Fibroblast of skin of right biceps (primary cell): Measurements from ENCODE around the gene PALLD.
"Not testable (repeated sequence)": the region's sequence is repeated elsewhere in the genome, so short reads cannot be mapped to it uniquely, and the experiment has no call there.

ENCODE experiments used
- DNase-seq: peaks from one replicate; pipeline ENCODE4 v3.0.0-alpha.2; 2013

PALLD gene

DNA sequence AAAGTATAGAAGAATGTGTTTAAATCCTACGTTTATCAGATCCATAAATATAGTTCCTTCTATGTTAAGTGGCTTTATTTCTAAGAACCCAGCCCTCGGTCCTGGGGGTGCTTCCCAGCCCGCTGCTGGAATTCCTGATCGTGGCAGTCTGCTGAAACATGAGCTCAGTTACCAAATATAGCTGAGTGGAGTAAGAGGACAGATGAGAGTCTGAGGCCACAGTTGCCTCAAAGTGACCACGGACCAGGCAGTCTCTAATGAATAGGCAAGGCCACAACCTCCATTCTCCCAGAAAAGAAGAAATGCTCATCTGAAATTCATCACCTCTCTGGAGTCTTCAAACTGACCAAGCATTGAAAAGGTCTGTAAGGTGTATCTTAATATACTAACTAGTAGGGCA, at the start of gene PALLD:
TSS of gene PALLD (plus strand) at position 219 of the 400 bp plus-strand sequence.
- DNase-seq: peak; percentile 52

DNA sequence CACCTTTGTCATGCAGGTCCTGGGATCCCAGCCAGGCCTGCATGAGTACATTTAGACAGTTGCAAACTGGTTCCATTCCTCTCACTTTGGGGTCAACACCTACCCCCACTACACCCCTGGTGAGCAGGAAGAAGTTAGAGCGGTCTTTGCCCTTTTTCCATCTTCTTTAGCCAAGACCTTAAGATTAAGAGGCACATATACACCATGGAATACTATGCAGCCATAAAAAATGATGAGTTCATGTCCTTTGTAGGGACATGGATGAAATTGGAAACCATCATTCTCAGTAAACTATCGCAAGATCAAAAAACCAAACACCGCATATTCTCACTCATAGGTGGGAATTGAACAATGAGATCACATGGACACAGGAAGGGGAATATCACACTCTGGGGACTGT, 47.8 kb upstream of the PALLD start:
- DNase-seq: not testable (repeated sequence)

GRCh38 chr4:168449719-168450452, 47.0 kb upstream of the PALLD start:
- peak; percentile 77 for DNase-seq

DNA sequence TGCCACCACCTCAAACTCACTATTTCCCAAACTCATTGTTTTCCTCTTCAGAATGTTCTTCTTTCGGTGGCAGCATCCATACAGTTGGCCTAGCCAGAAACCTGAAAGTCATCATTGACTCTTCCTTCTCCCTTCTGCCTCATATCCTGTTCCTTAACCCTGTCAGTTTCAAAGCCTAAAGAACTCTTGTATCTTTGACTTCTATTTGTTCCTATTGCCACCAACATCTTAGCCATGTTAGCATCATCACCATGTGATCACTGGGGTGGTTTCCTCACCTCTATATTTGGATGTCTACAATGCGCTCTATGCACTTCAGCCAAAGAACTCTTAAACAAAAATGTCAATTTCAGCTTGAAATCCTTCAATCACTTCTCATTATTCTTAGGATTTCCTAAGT, 45.5 kb upstream of the PALLD start:
- DNase-seq: no peak

- peak; percentile 81 for DNase-seq
Observed at GRCh38 chr4:168451744-168452390, 45.0 kb upstream of the PALLD start.

GRCh38 chr4:168453146-168453545, 43.7 kb upstream of the PALLD start:
- no peak for DNase-seq

DNA sequence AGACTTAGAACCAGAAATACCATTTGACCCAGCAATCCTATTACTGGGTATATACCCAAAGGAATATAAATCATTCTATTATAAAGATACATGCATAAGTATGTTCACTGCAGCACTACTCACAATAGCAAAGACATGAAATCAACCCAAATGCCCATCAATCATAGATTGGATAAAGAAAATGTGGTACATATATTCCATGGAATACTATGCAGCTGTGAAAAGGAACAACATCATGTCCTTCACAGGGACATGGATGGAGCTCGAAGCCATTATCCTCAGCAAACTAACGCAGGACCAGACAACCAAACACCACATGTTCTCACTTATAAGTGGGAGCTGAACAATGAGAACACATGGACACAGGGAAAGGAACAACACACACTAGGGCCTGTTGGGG, 38.6 kb upstream of the PALLD start:
- DNase-seq: not testable (repeated sequence)

- DNase-seq: no peak
Observed at GRCh38 chr4:168461821-168462220, 35.0 kb upstream of the PALLD start.

GRCh38 chr4:168472920-168473319, 23.9 kb upstream of the PALLD start:
- DNase-seq: no peak

GRCh38 chr4:168474660-168475320, 22.1 kb upstream of the PALLD start:
- no peak for DNase-seq

DNA sequence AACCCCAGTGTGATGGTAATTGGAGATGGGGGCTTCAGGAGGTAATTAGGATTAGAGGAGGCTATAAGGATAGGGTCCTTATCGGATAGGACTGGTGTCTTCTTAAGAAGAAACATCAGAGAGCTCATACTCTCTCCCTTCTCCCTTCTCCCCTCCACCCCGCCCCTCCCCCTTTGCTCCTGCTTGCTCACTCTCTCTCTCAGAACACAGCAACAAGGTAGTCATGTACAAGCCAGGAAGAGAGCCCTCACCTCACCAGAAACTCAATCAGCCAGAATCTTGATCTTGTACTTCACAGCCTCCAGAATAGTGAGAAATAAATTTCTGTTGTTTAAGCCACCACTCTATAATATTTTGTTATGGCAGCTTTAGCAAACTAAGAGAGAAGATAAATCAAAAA, 21.1 kb upstream of the PALLD start:
- peak; percentile 37 for DNase-seq

DNA sequence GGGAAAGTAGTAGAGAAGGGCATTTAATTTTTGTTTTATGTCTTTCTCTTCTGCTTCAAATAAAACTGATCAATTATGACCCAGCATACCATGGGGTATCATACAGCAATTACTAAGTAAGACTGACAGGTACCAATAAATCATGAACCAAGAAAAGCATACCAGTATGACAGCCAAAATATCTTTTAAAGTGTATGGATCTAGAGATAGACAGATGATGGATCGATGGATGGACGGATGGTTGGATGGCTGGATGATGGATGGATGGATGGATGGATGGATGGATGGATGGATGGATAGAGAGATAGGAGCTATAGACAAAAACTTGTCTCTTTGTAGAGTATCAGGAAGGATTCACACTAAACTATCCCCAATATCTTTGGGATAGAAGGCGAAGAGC, 18.0 kb upstream of the PALLD start:
- DNase-seq: no peak

DNA sequence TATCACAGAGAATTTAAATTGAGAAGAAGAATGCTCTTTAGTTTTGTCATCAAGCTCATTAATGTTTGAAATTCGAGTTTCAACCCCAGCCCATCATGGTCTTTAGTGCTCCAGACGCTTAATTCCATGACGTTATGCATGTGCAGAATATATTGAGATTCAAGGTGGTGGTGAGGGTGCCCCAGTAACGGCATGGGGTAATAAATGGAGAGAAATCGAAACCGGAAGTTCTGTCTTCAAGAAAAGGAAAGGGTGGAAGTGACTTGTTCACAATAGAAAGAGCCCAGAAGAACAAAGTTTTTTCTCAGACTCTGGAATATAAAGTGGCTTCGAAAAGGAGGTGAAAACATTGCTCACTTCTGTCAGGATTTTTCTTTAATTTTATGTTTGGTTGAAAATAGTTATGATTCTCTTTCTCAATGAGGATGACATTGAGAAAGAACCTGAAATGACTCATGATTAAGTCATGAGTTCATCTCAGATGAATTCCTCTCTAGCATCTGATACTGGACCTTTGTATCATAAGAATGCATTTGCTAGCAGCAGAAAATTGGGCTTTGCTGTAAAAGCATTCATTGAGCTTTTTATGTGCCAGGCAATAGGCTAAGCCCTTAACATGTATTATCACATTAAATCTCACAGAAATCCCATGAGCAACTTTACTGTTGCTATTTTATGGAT, 15.8 kb upstream of the PALLD start:
- DNase-seq: peak; percentile 88

DNA sequence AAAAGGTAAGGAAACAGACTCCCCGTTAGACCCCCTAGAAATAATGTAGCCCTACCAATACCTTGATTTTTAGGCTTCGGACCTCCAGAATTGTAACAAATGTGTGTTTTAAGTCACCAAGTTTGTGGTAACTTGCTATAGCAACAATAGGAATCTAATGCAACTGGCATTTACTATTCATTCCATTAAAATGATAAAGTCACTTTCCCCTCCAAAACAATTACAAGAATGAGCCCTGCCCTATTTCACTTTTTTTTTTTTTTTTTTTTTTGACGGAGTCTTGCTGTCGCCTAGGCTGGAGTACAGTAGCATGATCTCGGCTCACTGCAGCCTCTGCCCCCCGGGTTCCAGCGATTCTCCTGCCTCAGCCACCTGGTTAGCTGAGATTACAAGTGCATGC, 13.0 kb upstream of the PALLD start:
- DNase-seq: peak; percentile 84

DNA sequence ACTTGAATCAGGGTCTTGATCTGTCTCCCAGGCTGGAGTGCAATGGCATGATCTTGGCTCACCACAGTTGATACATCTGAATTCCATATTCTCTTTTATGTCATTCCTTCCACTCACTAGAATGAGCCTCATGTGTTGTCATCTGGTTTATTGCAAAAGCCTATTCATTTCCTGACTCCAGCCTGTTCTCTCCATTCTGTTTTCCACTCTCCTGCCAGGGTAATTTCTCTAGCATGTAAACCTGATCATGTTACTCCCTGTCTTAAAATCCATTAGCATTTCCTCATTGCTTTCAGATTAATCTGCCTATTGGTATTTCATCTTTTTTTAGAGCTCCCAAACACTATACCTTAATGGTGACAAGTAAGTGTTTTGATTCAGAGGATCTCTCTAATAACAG, 12.2 kb upstream of the PALLD start:
- peak; percentile 94 for DNase-seq

- DNase-seq: peak; percentile 47
Observed at GRCh38 chr4:168485156-168485910, 11.5 kb upstream of the PALLD start.

DNA sequence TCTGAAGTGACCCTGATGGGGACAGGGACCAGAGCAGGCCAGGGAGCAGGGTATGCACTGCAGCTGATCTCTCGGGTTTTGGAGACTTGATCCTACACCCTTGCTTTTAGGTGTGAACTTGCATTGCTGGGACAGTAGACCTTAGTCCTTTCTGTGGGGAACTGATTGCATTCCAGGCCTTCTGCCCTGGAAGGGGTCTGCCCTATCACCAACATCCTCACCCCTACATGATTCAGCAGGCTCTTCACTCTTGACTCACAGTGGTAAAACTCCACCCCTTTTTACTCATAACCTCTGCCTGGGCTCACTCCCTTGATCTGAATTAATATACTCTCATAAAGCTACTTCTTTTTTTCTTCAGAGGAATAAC, 10.0 kb upstream of the PALLD start:
- peak; percentile 88 for DNase-seq

DNA sequence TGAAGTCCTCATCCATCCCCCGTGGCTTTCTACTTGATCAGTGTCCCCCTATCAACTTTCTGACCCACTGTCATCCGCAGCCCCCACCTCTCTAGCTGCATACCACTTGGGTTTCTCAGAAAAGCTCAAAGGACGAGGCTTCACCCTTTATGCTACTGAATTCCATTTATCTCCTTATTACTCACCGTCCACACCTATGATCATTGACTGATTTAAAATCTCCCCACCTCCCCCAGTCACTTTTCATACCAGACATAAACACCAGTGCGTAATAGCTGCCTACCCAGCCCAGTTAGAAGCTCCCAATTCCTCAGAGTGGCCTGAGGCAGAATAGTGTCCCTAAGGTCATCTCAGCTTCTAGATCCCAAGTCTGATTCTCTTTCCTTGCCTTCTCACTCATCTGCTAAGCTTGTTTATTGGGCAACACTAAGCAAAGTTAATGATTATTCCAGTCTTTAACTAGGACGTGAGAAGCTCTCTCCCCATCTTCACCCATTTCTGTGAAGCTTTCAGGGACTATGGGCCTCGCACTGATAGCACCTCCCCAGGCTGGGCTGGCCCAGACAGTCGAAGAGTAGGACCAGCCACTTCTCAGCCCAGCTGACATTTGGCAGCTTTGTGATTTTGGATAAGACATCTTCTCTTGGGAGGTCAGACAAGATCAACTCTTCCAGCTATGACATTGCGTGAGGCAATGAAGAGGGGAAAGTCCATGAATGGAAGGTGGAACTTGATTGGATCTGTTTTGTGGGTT, 9.4 kb upstream of the PALLD start:
- no peak for DNase-seq

- no peak for DNase-seq
Observed at GRCh38 chr4:168488869-168489274, 8.0 kb upstream of the PALLD start.

DNA sequence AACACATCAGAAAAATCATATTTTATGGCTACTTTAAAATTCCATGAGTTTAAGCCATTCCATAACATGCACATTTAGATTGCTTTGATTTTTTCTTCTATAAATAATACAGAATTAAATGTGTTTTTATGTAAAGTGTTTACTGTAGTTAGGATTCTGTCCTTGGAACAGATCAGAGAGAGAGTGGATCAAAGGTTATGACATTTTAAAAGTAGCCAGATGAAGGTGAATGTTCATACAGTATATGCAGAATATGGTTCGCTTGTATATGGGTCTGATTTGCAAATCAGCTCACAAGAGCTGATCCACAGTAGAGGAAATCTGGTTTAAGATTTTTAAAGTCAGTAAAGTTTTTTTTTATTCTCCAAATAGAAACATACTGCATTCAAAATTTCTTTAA, 7.2 kb upstream of the PALLD start:
- DNase-seq: no peak

DNA sequence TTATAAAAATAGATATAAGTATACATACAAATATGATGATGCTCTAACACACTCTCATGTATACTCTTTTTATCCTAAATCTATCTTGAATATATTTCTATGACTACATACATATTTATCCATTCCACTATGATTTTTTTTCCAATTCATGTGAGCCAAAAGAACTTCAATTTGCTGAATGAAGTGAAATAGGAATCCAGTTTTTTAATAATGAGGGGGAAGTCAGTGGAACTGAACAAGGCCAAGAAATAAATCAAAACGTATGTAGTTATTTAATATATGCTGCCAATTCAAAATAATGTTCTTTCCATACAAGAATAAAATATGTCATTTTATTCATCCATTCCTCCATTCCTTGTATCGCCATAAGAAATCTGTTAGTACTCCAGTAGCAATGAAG, 6.1 kb upstream of the PALLD start:
- DNase-seq: no peak

GRCh38 chr4:168491563-168491962, 5.3 kb upstream of the PALLD start:
- DNase-seq: no peak
